Nephron (organoid): ENCODE measurements around the gene COL6A1.

Experiments
- H3K27ac Mint-ChIP-seq, 3 experiments: 2 replicates each; pipeline ENCODE4 v1.8.0; 2020; ENCODE audit warnings: mixed read lengths in 3 of 3, mild to moderate bottlenecking in 2 of 3, moderate library complexity in 1 of 3
- H3K27me3 Mint-ChIP-seq: 2 replicates; pipeline ENCODE4 v1.8.0; 2021; ENCODE audit warnings: low read depth, mild to moderate bottlenecking, moderate library complexity, mixed read lengths
- H3K36me3 Mint-ChIP-seq: 2 replicates; pipeline ENCODE4 v1.8.0; 2020; ENCODE audit warnings: low read depth, mixed read lengths
- H3K4me1 Mint-ChIP-seq: 2 replicates; pipeline ENCODE4 v1.8.0; 2020; ENCODE audit warnings: mixed read lengths
- H3K4me3 Mint-ChIP-seq, 3 experiments: 2 replicates each; pipeline ENCODE4 v1.8.0; 2020; ENCODE audit warnings: mild to moderate bottlenecking in 3 of 3, mixed read lengths in 3 of 3, moderate library complexity in 2 of 3
- H3K9me3 Mint-ChIP-seq: 2 replicates; pipeline ENCODE4 v1.8.0; 2020; ENCODE audit warnings: mixed read lengths
- CTCF ChIP-seq, 3 experiments: fragments of 200-600 bp; sonication (generic); IDR thresholded peaks; one replicate each; pipeline ENCODE4 v1.5.0; 2021; ENCODE audit warnings: antibody characterized with exemption in 3 of 3; ENCODE audit not compliant: unreplicated experiment in 3 of 3

The COL6A1 gene

GRCh38 chr21:45981151-45982091 lies at the start of gene COL6A1:
COL6A1 (plus strand) TSS chr21:45981770; CDS start chr21:45981851, 81 bp downstream.
- peak within 1 kb of the TSS; percentile 82 to 88 (median 87) for H3K4me3 Mint-ChIP-seq
- H3K27ac Mint-ChIP-seq, result peak within 1 kb of the TSS in 1 of 3 experiments; percentile 74
- H3K4me1 Mint-ChIP-seq, result peaks cover 19% of the 10 kb centered on the region
- no peaks in the 10 kb centered on the region for H3K9me3 Mint-ChIP-seq
- H3K36me3 Mint-ChIP-seq, result peaks cover 18% of the 10 kb centered on the region
- no peak for TF ChIP-seq CTCF (IDR thresholded peaks at IDR 0.05; ENCODE audit: unreplicated experiment in 3 of 3)
- peaks cover 15% of the 10 kb centered on the region for H3K27me3 Mint-ChIP-seq

DNA sequence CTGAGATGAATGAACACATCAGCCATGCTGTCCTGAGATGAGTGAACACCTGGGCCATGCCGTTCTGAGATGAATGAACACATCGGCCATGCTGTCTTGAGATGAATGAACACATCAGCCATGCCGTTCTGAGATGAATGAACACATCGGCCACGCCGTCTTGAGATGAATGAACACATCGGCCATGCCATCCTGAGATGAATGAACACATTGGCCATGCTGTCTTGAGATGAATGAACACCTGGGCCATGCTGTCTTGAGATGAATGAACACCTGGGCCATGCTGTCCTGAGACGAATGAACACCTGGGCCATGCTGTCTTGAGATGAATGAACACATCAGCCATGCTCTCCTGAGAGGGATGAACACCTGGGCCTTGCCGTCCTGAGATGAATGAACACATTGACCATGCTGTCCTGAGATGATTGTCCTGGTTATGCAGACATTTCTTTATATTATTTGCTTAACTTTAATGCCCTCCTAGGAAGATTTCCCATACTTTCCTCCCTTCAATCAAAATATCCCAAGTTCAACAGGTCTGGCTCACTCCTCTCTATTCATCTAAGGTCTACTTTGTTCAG lies 48.6 kb upstream of the COL6A1 start:
- H3K4me3 Mint-ChIP-seq, result no peak overlapping the region
- H3K27me3 Mint-ChIP-seq, result peaks cover 9% of the 10 kb centered on the region
- no peak overlapping the region for H3K27ac Mint-ChIP-seq
- H3K4me1 Mint-ChIP-seq, result peaks cover 6% of the 10 kb centered on the region
- H3K36me3 Mint-ChIP-seq, result no peaks in the 10 kb centered on the region
- no peaks in the 10 kb centered on the region for H3K9me3 Mint-ChIP-seq
- TF ChIP-seq CTCF (IDR thresholded peaks at IDR 0.05; ENCODE audit: unreplicated experiment in 3 of 3), result no peak

DNA sequence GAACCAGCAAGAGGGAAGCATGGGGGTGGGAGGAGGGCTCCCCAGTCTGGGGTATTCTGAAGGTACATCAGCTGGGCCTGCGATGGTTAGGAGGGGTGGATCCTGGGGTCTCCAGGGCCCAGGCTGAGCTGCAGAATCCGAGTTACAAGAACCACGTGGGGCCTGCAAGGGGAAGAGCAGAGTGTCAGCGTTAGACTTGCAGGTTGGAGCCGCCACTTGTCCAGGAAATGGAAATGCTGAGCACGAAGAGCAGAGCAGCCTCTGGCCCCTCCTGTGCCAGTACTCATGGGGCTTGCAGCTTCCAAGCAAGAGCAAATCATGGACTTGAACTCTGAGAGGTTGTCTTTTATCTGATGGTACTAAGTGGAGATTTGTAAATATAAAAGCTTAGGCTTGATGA lies 47.5 kb upstream of the COL6A1 start:
- Mint-ChIP-seq H3K4me1 (peaks cover 6% of the 10 kb centered on the region), H3K27ac (no peak overlapping the region), H3K4me3 (no peak overlapping the region), H3K27me3 (peaks cover 9% of the 10 kb centered on the region), H3K9me3 (no peaks in the 10 kb centered on the region), H3K36me3 (no peaks in the 10 kb centered on the region)
- no peak for TF ChIP-seq CTCF (IDR thresholded peaks at IDR 0.05; ENCODE audit: unreplicated experiment in 3 of 3)

DNA sequence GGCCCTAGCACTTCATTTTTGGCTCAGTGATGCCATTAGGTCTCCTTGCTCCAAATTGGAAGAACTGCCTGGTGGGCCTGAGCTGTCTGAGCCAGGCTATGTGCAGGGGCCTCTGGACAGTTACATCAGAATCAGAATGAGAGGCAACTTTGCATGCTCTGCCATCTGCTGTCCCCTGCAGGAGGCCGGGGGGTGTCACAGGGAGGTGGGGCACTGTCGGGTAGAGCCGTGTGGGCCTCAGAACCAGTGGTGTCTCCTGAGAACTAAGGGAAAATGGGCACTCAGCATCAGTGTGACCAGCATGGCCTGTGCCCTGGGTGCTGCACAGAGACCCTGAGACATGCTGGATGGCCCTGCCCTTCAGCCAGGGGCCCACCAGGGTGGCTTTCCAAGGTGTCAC lies 47.0 kb upstream of the COL6A1 start:
- H3K9me3 Mint-ChIP-seq, result no peaks in the 10 kb centered on the region
- H3K4me1 Mint-ChIP-seq, result peaks cover 6% of the 10 kb centered on the region
- H3K27ac Mint-ChIP-seq, result no peak overlapping the region
- no peak for TF ChIP-seq CTCF (IDR thresholded peaks at IDR 0.05; ENCODE audit: unreplicated experiment in 3 of 3)
- H3K4me3 Mint-ChIP-seq, result no peak overlapping the region
- peaks cover 9% of the 10 kb centered on the region for H3K27me3 Mint-ChIP-seq
- no peaks in the 10 kb centered on the region for H3K36me3 Mint-ChIP-seq

GRCh38 chr21:45935628-45936027 lies 45.9 kb upstream of the COL6A1 start:
- H3K4me3 Mint-ChIP-seq, result no peak overlapping the region
- no peaks in the 10 kb centered on the region for H3K9me3 Mint-ChIP-seq
- no peak overlapping the region for H3K27ac Mint-ChIP-seq
- no peaks in the 10 kb centered on the region for H3K36me3 Mint-ChIP-seq
- TF ChIP-seq CTCF (IDR thresholded peaks at IDR 0.05; ENCODE audit: unreplicated experiment in 3 of 3), result no peak
- peaks cover 6% of the 10 kb centered on the region for H3K4me1 Mint-ChIP-seq
- peaks cover 9% of the 10 kb centered on the region for H3K27me3 Mint-ChIP-seq
